MM.1S (cell line): ENCODE measurements around the gene NCBP1.

Source experiments
- EZH2 ChIP-seq: fragments of 300-600 bp; sonication (generic); optimal IDR thresholded peaks from 2 replicates; pipeline ENCODE3; 2017; ENCODE audit warnings: low read depth, mild to moderate bottlenecking, antibody characterized with exemption, low read length, mixed read lengths
- EZH2phosphoT487 ChIP-seq: fragments of 300-600 bp; sonication (generic); IDR thresholded peaks from 2 replicates; pipeline ENCODE4 v1.6.1; 2018; ENCODE audit warnings: antibody characterized with exemption, low read length
- TF ChIP-seq, protein P1 (sequence below): fragments of 300-600 bp; sonication (generic); IDR thresholded peaks from 2 replicates; pipeline ENCODE4 v1.5.1; 2016; ENCODE audit warnings: antibody characterized with exemption, low read length, mixed read lengths

DNA sequence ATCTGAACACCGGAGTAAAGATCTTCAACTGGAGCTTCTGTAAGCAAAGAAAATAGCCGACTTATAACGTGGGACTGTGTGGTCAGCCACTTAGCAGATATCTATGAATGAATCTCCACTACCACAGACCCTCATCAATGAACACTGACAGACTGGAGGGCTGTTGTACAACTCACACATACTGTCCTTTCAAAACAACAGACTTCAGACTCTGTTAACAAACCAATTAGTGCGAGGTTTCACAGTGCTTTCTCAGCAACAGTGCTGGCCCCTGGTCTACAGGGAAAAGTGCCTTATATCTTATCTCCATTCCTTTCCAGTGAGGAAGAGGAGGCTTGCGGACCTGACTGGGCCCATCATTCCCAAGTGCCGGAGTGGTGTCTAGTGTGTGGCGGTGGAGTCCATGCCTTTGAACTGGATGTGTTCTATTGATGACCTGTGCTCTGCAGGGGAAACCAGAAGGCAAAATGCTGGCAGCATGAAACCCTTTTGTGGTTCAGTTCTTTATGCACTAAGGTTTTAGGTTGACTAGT is 34.2 kb upstream of the NCBP1 start:
- TF ChIP-seq, protein P1, sequence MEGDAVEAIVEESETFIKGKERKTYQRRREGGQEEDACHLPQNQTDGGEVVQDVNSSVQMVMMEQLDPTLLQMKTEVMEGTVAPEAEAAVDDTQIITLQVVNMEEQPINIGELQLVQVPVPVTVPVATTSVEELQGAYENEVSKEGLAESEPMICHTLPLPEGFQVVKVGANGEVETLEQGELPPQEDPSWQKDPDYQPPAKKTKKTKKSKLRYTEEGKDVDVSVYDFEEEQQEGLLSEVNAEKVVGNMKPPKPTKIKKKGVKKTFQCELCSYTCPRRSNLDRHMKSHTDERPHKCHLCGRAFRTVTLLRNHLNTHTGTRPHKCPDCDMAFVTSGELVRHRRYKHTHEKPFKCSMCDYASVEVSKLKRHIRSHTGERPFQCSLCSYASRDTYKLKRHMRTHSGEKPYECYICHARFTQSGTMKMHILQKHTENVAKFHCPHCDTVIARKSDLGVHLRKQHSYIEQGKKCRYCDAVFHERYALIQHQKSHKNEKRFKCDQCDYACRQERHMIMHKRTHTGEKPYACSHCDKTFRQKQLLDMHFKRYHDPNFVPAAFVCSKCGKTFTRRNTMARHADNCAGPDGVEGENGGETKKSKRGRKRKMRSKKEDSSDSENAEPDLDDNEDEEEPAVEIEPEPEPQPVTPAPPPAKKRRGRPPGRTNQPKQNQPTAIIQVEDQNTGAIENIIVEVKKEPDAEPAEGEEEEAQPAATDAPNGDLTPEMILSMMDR: no peak
- TF ChIP-seq EZH2 (no peak), EZH2phosphoT487 (no peak)
